NCI-H1105 (cell line): ENCODE results near the gene TCP11X1.
"Not testable (repeated sequence)": the region's sequence is repeated elsewhere in the genome, so short reads cannot be mapped to it uniquely, and the experiment has no call there.

Source experiments
- DNase-seq: peaks from one replicate; lab custom pipeline; 2025; lab: John Stamatoyannopoulos, UW

TCP11X1 gene

DNA sequence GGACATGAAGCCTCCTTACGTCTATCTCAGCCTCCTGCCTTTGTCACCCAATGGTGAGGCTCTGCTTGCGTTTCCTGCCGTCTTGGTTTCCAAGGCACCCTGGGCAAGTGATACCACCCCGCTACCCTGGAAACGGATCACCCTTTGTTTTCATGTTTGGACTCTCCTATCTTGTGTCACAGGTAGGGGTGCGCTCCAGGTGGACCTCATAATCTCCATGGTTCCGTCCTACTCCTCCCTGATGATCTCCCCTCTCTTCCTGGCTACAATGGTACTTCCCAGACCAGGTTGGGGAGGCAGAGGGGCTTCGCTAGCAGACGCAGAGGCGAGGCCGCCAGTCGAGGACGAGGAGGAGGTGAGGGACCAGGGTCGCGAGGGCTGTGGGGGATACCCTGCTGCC is at the start of gene TCP11X1:
TCP11X1 (plus strand) TSS at position 316 of the 400 bp plus-strand sequence.
- DNase-seq = not testable (repeated sequence)

DNA sequence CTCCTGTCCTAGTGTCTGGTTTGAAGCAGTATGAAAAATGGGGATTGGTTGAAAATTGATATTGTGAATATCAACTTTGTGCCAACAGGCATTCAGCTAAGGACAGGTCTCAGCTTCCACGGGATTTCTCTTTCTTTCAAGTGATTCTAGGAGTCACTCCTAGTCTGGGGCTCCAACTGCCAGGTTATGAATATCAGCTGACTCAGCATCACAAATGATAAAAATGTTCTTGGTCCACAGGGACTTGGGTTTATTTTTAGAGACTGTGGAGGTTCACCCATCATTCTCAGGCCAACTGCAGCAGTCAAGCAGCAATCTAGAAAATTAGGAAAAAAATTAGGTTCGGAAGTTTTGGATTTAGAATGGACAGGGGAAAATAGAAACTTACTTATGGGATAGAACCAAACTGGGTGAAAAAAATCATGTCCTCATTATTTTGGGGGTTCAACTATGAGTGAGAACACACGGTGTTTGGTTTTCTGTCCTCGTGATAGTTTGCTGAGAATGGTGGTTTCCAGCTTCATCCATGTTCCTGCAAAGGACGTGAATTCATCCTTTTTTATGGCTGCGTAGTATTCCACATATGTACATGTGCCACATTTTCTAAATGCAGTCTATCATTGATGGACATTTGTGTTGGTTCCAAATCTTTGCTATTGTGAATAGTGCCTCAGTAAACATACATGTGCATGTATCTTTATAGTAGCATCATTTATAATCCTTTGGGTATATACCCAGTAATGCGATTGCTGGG is 29.0 kb upstream of the TCP11X1 start:
- DNase-seq = no peak

DNA sequence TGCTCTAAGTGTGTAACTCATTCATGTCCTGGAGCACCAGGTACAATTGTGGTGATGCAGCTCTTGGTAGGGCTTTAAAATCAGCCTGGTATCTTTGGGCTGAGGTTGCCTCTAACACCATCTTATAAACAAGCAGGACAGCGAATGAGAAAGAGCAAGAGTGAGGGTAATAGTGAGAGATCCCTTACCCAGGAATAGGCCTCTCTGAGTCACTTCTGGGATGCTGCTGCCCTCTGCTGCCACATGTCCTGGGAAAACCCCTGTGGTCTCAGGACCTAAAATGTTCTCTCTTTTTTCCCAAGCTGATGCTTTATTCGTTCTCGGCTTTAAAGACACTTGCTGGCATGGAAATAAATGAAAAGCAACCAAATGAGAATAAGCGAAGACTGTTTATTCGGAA is 7.2 kb upstream of the TCP11X1 start:
- not testable (repeated sequence) for DNase-seq

DNA sequence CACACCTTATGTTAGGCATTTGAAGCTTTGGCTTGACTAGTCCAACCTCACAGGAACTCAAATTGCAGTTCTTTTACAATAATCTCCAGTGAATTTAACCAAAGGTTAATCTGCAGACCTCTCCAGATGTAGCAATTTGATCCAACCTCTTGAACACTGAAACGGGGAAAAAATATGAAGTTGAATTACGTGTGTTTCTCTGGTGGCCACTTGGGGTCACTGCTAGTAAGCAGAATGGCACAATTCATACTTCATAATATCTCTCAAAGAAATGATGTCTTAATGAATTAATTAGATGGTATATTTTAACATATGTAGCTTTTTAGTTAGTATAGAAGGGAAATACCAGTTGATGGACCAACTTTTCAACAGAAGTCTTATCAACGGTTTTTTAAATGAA is 1.4 kb downstream of the TCP11X1 start:
- DNase-seq = not testable (repeated sequence)

DNA sequence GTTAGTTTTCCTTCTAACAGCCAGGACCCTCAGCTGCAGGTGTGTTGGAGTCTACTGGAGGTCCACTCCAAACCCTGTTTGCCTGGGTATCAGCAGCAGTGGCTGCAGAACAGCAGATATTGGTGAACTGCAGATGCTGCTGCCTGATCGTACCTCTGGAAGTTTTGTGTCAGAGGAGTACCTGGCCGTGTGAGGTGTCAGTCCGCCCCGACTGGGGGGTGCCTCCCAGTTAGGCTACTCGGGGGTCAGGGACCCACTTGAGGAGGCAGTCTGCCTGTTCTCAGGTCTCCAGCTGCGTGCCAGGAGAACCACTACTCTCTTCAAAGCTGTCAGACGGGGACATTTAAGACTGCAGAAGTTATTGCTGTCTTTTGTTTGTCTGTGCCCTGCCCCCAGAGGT is 20.6 kb downstream of the TCP11X1 start:
- DNase-seq = not testable (repeated sequence)

DNA sequence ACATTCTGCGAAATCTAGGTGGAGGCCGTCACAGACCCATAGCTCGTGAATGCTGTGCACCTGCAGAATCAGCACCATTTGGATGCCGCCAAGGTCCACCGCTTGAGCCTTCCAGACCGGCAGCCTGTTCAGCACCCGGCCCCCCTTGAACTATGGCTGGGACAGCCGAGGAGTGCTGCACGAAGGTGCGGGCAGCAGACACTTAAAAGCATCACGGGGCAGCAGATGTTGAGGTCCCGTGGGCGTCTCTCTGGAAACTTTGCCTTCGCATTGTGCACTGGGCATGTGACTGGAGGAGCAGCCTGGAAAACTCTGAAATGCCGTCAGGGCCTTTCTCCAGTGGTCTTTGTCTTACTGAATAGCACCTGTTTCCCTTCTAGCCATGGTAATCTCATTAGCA is 25.2 kb downstream of the TCP11X1 start:
- DNase-seq = not testable (repeated sequence)

DNA sequence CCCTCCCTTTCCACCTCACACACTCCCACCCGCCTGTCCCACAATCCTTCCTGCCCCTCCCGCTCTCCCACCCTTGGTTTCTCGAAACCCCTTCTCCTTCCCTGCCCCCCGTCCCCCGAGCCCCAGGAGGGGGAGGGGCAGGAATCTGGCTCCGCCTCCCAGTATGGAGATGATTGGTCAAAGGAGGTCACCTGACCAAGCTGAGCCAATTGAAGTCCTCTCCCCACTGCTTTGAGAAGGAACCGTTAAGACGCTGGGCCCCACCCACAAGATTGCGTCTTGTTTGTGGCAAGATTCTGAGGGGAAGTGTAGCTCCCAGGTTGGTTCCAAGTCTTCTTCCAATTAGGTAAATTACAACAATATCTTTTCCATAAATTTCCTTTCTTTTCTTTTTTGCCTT is 31.8 kb downstream of the TCP11X1 start, which contains the start of gene NXF2:
NXF2 (plus strand) TSS at position 275 of the 400 bp plus-strand sequence. CDS start 59,912 bp downstream, outside the sequence.
- DNase-seq = not testable (repeated sequence)

DNA sequence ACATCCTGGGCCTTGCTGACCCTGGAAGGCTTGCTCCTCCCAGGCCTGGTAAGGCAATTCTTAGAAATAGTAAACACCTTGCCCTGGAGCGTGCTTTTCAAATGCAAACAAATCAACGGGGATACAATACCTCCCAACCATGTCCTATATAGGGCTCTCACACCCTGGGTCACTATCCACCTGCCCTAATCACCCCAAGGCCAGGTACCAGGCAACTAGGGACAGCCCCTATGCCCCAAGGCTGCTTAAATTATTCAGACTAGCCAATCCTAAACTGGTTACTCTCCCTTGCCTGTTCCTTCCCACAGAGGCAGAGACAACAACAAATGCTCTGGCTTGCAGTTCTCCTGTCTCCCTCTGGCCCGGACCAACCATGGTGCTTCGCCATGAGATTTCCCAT is 57.1 kb downstream of the TCP11X1 start:
- DNase-seq = not testable (repeated sequence)
